Kidney capillary endothelial cell (primary cell): ENCODE data around the gene DICER1.

ENCODE experiments used
- DNase-seq: peaks from one replicate; pipeline ENCODE4 v3.0.0-alpha.2; 2018; ENCODE audit warnings: low spot score

The DICER1 gene

DNA sequence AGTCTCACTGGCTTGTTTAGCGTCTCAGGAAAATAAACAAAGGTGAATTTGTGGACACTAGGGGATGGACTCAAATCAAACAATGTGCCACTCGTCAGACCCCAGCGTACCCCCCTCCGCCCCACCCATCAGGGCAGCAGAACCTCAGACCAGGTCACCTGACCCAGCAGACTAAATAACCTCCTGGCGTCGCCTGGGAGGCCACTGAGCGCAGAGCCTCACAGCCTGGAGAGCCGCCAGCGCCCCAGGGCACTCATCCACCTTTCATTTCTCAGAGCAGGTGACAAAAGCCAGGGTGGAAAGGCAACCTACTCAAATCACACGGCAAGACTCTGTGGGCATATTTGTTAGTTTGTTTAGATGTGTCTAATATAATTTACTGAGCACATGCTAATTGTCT lies 100.9 kb downstream of the DICER1 start:
- DNase-seq: no peak

- DNase-seq: no peak
These were observed 102.0 kb downstream of the DICER1 start for GRCh38 chr14:95055318-95055717.

DNA sequence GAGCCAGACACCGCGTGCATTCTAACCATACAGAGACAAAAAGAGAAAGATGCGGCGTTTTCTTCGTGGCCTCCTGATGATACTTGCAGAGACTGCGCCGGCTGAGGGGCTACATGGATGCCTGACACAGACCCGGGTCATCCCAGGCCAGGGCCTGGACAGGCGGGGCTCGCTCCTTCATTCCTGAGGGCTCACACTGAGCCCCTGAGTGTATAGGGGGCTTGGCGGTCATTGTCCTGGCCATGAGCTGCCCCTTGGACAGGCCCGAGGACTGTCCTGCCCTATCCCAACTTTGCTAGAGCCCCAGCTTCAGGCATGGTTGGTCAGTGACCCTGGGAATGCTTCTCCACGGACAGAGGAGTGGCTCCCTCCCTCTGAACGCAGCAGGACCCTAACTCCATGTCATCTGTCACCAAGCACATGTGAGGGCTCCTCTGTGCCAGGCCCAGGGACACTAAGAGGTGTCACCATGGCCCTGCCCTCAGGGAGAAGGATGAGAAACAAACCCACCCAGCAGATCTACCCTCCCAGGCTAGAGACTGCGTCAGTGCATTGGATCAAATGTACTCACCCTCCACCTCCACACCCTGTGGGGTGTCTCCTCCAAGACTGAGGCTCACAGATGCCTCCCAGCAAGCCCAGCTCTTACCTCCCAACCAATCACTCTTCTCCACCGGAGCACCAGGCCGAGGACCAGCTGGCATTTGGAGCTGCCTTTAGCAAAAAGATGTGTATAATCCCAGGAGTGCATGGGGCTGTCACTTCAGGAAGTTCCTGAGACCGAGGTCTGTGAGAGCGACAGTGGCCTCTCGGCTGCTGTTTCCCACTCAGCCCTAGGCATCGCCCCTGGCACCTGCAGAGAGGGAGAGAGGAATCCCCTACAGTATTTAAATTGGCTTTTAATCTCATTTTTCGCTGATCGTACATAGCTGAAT lies 102.7 kb downstream of the DICER1 start:
- DNase-seq: no peak

GRCh38 chr14:95052016-95052585 lies 105.2 kb downstream of the DICER1 start:
- no peak for DNase-seq

GRCh38 chr14:95049952-95050351 lies 107.4 kb downstream of the DICER1 start:
- DNase-seq: no peak

DNA sequence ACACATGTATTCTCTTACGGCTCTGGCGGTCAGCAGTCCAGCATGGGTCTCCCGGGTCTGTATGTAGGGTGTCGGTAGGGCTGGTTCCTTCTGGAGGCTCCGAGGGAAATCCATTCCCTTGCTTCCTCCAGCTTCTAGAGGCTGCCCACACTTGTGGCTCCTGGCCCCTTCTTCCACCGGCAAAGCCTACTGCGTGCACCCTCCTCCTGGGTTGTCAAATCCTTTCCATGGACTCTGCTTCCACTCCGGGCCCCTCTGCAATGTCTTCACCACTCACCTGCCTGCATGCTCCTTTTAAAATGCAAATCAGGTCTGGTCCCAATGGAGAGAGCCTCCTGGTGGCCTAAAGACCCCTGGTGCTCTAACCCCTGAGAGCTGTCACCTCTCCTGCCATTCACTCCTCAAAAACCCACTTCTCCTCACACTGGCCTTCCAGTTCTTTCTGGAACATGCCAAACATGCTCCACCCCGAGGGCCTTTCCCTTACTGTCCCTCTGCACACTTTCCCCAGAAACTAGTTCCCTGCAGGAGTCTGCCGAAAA lies 108.5 kb downstream of the DICER1 start:
- DNase-seq: no peak

- no peak for DNase-seq
These were observed 109.6 kb downstream of the DICER1 start for GRCh38 chr14:95047754-95048153.

GRCh38 chr14:95046711-95047681 lies 110.3 kb downstream of the DICER1 start:
- DNase-seq: no peak

- DNase-seq: no peak
These were observed 111.4 kb downstream of the DICER1 start for GRCh38 chr14:95045836-95046430.

DNA sequence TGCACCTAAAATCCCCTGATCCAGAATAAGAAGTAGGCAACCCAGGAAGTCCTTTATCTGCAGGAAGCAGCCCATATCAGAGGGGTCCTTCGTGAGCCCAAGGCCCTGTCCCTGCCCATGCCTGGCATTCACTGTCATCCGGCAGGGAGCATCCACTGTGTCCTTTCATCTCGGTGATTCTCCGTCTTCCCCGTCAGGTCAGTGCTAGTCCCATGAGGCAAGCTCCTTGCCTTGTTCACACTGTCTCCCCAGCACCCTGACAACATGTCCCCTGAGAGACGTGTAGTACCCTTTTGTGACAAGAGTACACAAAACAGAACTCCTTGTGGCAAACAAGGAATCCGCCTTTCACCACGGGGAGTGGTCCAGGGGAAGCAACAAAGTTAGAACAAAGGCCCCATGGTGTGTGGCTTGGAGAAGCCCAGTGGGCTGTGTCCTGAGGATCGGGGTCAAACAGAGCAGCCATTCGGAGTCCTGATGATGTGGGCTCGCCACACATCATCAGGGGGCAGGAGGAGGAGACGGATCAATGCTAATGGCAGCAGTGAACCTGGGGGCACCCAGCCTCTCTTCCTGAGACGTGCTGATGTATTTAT lies 112.1 kb downstream of the DICER1 start:
- DNase-seq: no peak

DNA sequence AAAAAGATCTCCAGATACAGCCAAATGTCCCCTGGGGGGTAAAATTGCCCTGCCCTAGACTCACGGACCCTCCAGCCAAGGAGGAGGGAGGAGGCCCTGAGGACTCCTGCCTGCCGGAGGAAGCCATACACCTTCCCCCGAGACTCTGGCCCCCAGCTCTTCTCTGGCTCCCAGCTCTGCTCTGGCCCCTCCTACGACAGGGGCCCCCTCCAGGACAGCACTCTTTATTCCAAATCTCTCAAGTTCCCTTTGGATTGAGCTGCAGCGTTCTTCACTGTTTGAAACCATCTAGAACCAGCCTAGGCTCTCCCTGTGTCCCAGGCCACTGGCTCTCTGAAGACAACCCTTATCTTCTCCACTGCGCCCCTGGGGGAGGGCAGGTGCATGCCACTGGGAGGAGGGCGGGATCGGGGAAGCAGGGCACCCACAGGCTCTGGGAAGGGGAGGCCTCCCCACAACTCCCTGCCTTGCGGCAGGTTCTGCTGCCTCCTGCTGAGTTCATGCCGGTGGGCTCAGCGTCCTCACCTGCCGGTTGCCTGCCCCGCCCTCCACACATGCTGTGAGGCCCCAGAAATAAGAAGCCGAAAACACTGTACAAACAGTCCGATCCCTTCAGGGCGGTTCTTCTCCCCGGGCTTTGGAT lies 112.7 kb downstream of the DICER1 start:
- no peak for DNase-seq

GRCh38 chr14:95043732-95044462 lies 113.4 kb downstream of the DICER1 start:
- no peak for DNase-seq

GRCh38 chr14:95043314-95043713 lies 114.0 kb downstream of the DICER1 start:
- DNase-seq: no peak

DNA sequence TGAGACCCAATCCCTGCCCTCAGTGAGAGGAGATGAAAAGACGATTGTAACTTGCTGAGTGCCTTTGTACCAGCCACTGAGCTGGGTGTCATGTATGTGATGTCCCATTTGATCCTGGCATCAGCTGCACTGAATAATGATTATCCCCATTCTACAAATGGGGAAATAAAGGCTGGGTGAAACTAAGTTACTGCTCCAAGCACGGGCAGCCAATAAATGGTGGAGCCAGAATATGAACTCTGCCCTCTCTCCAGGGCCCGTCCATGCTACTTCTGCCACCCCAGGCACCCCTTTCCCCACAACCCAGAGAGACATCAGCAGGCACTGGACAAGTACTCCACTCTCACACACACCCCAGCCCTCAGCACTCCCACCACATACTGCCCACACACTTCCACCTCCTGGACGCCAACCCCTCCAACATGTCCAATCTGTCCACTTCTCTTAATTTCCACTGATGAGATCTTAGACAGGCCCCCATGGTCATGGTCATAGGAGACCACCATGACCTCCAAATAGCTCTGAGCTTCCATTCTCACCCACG lies 115.8 kb downstream of the DICER1 start:
- no peak for DNase-seq

DNA sequence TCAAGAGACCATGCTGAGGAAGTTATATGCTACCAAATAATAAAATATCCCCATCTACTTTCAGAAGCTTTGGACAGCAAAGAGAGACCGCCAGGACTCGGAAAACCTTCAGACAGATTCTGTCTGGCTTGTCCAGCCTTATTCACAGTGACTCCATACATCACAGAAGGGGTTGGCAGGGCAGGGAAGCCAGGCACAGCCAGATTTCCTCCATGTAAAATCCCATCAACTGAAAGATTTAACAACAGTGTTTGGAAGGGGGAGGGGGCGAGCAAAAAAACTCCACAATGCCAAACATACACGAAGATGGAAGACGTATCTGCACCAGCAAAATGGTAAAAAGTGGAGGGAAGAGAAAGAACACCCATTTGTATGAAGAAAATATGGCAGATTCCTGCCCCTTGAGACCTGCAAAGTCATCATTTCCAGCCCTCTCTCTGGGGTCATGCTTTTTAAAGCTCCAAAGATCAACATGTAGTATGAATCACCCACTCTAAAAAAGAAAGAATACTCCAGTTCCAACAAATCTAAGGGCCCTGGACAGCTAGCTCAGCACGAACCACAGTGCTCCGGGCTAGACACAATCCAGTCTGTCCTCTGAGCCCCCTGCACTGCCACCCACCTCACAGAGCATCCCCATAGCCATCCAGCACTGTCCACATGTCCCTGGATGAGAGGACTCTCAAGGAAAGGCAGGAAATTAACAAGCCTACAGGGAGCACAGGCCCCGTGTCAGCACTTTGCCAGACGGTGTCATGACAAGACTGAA lies 116.4 kb downstream of the DICER1 start:
- DNase-seq: no peak

GRCh38 chr14:95039993-95040348 lies 117.4 kb downstream of the DICER1 start:
- DNase-seq: no peak

DNA sequence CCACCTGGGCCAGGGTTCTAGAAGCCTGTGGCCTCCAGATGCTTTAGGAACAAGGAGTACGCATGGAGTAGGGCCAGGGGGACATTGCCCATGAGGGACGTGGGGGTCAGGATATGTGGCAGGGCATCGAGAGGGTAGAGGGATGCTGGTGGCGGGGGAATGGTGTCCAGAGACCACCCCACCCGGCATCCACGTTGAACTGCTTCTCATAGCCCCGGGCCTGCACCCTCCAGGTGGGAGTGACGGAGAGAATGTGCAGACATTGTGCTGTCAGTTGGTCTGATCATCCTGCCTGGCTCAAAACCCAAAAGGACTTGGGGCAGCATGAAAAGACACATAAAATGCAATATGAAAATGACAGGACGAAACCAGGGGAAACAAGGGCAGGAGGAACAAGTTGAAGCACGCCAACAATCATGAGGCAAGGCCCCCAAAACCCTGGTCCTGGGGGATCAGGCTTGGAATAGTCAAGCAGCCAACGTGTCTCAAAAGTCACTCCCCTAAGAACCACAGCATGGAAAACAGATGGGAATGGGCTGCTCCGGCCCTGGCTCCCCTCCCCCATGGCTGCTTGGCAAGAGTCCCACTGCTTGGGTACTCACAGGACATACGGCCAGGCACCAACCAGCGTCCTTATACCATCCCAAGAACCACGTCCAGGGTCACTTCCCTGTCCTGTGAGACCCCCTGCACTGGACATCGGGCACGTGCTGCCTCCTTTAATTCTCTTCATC lies 117.9 kb downstream of the DICER1 start:
- no peak for DNase-seq

DNA sequence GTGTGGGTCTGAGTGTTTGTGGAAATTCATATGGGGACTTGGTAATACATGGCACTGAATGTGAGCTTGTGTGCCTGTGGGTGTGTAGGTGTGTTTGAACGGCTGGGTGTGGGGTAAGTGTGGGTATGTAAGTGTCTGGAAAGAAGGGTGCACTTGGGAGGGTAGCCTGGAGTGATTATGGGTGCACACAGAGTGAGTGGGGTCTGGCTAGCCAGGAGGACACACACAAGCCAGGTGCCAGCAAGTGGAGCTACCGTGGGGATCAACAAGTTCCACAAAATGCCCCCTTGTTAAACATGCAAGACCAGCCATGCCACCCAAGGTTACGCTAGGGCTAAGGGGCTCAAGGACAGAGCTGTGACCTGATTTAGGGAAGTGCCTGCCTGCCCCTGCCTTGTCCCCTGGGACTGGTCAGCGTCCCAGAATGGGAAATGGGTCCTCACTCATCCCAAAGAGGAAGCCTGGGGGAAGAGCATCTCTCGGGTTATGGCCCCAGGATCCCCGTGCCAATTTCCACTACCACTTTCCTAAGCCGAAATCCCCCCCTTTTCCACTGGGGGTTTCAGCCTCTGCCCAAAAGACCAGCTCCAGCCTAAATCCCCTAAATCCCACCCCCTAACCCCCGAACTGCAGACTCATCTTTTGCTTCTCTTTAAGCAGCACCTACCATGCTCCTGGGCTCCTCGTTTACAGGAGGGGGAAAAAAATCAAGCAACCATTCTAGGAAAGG lies 118.6 kb downstream of the DICER1 start:
- DNase-seq: no peak
